Astrocyte (in vitro differentiated cells and primary cell): ENCODE data around the gene MBNL3. TPM values are rescaled to one million over a fixed set of nuclear protein-coding genes. Genes with fewer than 3 reads are reported as not detected.
"Not testable (repeated sequence)": the region's sequence is repeated elsewhere in the genome, so short reads cannot be mapped to it uniquely, and the experiment has no call there.

ENCODE experiments used
- DNase-seq: peaks from one replicate; pipeline ENCODE4 v3.0.0-alpha.2; 2010; ENCODE audit warnings: low read depth
- FAIRE-seq: peaks from 2 replicates; lab custom pipeline; 2011; peaks lifted over from hg19 to GRCh38; lab: Jason Lieb, UNC
- H2AFZ ChIP-seq: 2 replicates; pipeline ENCODE4 v1.6.0; 2012; ENCODE audit warnings: low read depth, low read length, inconsistent platforms
- H3K27ac ChIP-seq: 2 replicates; pipeline ENCODE4 v1.5.1; 2011; ENCODE audit warnings: low read depth, low read length, inconsistent platforms
- H3K27me3 ChIP-seq: 2 replicates; pipeline ENCODE4 v1.6.0; 2011; ENCODE audit warnings: low read length, inconsistent platforms; ENCODE audit not compliant: insufficient read depth
- H3K36me3 ChIP-seq: 2 replicates; pipeline ENCODE4 v1.5.1; 2011; ENCODE audit warnings: low read length, inconsistent platforms; ENCODE audit not compliant: insufficient read depth
- H3K4me1 ChIP-seq: 2 replicates; pipeline ENCODE4 v1.5.1; 2011; ENCODE audit warnings: low read length, inconsistent platforms; ENCODE audit not compliant: insufficient read depth
- H3K4me2 ChIP-seq: 2 replicates; pipeline ENCODE4 v1.6.0; 2012; ENCODE audit warnings: low read length, inconsistent platforms
- H3K4me3 ChIP-seq: 2 replicates; pipeline ENCODE4 v1.5.1; 2011; ENCODE audit warnings: low read depth, mild to moderate bottlenecking, low read length, inconsistent platforms; ENCODE audit not compliant: insufficient read depth
- H3K79me2 ChIP-seq: 2 replicates; pipeline ENCODE4 v1.6.0; 2012; ENCODE audit warnings: mild to moderate bottlenecking, low read length, inconsistent platforms; ENCODE audit not compliant: insufficient read depth
- H3K9ac ChIP-seq: 2 replicates; pipeline ENCODE4 v1.6.0; 2012; ENCODE audit warnings: mild to moderate bottlenecking, low read length, inconsistent platforms
- H3K9me3 ChIP-seq: 2 replicates; pipeline ENCODE4 v1.5.1; 2012; ENCODE audit warnings: low read depth, mild to moderate bottlenecking, low read length, inconsistent platforms; ENCODE audit not compliant: insufficient read depth
- H4K20me1 ChIP-seq: 2 replicates; pipeline ENCODE4 v1.6.0; 2012; ENCODE audit warnings: low read length, inconsistent platforms; ENCODE audit not compliant: insufficient read depth
- H3K27ac Mint-ChIP-seq: one replicate; pipeline ENCODE4 v1.8.0; 2021; ENCODE audit warnings: mild to moderate bottlenecking, mixed read lengths; ENCODE audit not compliant: unreplicated experiment
- H3K27me3 Mint-ChIP-seq: one replicate; pipeline ENCODE4 v1.8.0; 2021; ENCODE audit warnings: low read depth, mixed read lengths; ENCODE audit not compliant: unreplicated experiment
- H3K36me3 Mint-ChIP-seq: one replicate; pipeline ENCODE4 v1.8.0; 2021; ENCODE audit warnings: low read depth, mixed read lengths; ENCODE audit not compliant: unreplicated experiment
- H3K4me1 Mint-ChIP-seq: one replicate; pipeline ENCODE4 v1.8.0; 2021; ENCODE audit warnings: low read depth, mixed read lengths; ENCODE audit not compliant: unreplicated experiment
- H3K4me3 Mint-ChIP-seq: one replicate; pipeline ENCODE4 v1.8.0; 2021; ENCODE audit warnings: mild to moderate bottlenecking, moderate library complexity, mixed read lengths; ENCODE audit not compliant: unreplicated experiment
- H3K9me3 Mint-ChIP-seq: one replicate; pipeline ENCODE4 v1.8.0; 2021; ENCODE audit warnings: mild to moderate bottlenecking, mixed read lengths; ENCODE audit not compliant: unreplicated experiment
- CTCF ChIP-seq: IDR thresholded peaks from 2 replicates; pipeline ENCODE4 v1.5.1; 2011; ENCODE audit warnings: low read depth, mild to moderate bottlenecking, inconsistent platforms, low read length, moderate library complexity; ENCODE audit not compliant: insufficient read depth
- EZH2 ChIP-seq: IDR thresholded peaks from 2 replicates; pipeline ENCODE4 v1.6.1; 2012; ENCODE audit warnings: mild to moderate bottlenecking, low read length, inconsistent platforms; ENCODE audit not compliant: insufficient read depth
- total RNA-seq: library from RNA; stranded (reverse); gene quantifications from 2 replicates; pipeline ENCODE4 v1.2.1, GENCODE V29; 2021

MBNL3 gene
- total RNA-seq, 1 donor from 2014 or later, result 4.1 TPM

- H3K27me3 ChIP-seq, result no peaks in the 10 kb centered on the region
- FAIRE-seq, result peak; percentile 91
Measured at GRCh38 chrX:132330156-132330729, 158.6 kb downstream of the MBNL3 start.

GRCh38 chrX:132326960-132327359 is 161.9 kb downstream of the MBNL3 start:
- not testable (repeated sequence) for H3K27ac ChIP-seq, H3K4me1 ChIP-seq, H3K9me3 ChIP-seq, FAIRE-seq, H3K27ac Mint-ChIP-seq, H3K4me2 ChIP-seq, H3K4me1 Mint-ChIP-seq, H2AFZ ChIP-seq, DNase-seq, H3K4me3 Mint-ChIP-seq, H3K4me3 ChIP-seq, H3K9me3 Mint-ChIP-seq, H3K79me2 ChIP-seq, H3K27me3 ChIP-seq, H3K36me3 Mint-ChIP-seq, H3K9ac ChIP-seq, H3K36me3 ChIP-seq, H4K20me1 ChIP-seq, H3K27me3 Mint-ChIP-seq

More at GRCh38 chrX:132330156-132330729, 158.6 kb downstream of the MBNL3 start:
- H3K79me2 ChIP-seq, result no peaks in the 10 kb centered on the region
- Mint-ChIP-seq H3K36me3 (no peaks in the 10 kb centered on the region), H3K9me3 (peaks cover 3% of the 10 kb centered on the region), H3K27me3 (no peaks in the 10 kb centered on the region), H3K4me3 (no peak overlapping the region), H3K4me1 (no peaks in the 10 kb centered on the region), H3K27ac (no peak overlapping the region)
- H3K36me3 ChIP-seq, result no peaks in the 10 kb centered on the region
- H2AFZ ChIP-seq, result no peak overlapping the region
- H3K9me3 ChIP-seq, result no peaks in the 10 kb centered on the region
- H3K4me1 ChIP-seq, result no peaks in the 10 kb centered on the region
- no peaks in the 10 kb centered on the region for H4K20me1 ChIP-seq
- H3K4me3 ChIP-seq, result no peak overlapping the region
- no peak for TF ChIP-seq CTCF
- no peak for TF ChIP-seq EZH2
- no peak overlapping the region for H3K4me2 ChIP-seq
- no peak overlapping the region for H3K27ac ChIP-seq
- no peak overlapping the region for H3K9ac ChIP-seq
- DNase-seq, result no peak
